Stimulated activated CD4-positive, alpha-beta T cell treated with anti-CD3 and anti-CD28 coated beads, TNF-alpha, amount 100 ng/mL, for 1 hour (primary cell): ENCODE results near the gene TTC12.

Experiments used
- DNase-seq, 3 donors: peaks; one replicate each; pipeline ENCODE4 v3.0.0-alpha.2; 2020; ENCODE audit warnings: low read depth in 3 of 3, low spot score in 1 of 3

The TTC12 gene, protein sequence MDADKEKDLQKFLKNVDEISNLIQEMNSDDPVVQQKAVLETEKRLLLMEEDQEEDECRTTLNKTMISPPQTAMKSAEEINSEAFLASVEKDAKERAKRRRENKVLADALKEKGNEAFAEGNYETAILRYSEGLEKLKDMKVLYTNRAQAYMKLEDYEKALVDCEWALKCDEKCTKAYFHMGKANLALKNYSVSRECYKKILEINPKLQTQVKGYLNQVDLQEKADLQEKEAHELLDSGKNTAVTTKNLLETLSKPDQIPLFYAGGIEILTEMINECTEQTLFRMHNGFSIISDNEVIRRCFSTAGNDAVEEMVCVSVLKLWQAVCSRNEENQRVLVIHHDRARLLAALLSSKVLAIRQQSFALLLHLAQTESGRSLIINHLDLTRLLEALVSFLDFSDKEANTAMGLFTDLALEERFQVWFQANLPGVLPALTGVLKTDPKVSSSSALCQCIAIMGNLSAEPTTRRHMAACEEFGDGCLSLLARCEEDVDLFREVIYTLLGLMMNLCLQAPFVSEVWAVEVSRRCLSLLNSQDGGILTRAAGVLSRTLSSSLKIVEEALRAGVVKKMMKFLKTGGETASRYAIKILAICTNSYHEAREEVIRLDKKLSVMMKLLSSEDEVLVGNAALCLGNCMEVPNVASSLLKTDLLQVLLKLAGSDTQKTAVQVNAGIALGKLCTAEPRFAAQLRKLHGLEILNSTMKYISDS

DNA sequence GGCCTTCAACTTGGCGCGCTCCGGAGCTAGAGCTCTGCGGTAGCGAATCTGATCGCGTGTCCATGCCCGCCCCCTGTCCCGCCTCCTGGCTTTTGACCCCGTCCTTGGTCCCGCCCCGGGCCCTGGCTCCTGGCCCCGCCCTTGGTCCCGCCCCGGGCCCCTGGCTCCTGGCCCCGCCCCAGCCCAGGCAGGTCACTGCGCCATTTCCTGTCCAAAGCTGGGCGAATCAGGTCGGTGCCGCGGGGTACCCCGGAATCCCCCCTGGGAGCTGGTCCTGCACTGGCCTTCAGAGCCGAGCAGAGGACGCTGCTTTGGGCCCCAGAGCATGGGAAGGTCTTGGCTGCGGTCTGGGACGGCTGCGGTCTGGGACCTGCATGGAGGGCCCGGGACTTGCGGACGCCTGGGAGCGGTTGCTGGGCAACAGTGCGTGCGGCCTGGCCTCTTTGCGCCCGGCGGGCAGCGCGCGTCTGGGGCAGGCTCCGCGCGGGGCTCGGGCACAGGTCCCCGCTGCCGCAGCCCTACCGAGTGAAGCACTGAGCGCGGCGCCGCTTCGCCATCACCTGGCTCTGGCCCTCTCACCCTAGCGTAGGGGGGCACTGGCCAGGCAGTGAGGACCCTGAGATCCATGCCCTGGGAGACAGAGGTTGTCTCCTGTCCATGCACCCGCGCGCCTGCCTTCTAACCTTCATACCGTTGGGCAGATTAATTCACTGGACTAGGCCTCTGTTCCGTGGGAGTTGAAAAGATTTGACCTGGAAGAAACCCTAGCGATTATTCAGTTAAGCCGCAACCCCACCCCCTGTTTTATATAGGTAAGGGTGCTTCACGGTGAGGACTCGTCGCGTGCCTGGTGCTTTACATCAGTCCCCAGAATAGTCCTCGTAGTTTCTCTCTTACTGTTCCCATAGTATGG lies at the start of gene TTC12:
TTC12 (plus strand) TSS at position 195 of the 913 bp plus-strand sequence. CDS start 1,675 bp downstream, outside the sequence.
- DNase-seq, result peak; percentile 82 to 94 (median 86)

DNA sequence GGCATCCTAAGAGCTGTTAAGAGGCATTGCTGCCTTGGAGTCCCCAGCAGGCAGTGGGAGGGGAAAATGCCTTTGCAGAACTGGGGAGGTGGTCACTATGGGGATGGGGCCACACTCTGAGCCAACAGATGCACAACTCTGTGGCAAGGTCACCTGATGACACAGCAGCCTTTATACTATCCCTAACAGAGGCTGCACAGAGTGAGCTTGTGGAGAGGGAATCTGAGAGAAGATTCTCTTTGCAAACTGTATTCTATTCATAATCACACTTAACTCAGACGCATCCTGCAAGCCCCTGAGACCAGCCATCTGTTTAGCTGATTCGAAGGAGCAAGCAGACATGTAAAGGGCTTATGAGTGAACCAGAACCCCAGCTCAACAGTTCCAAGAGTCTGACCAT lies 49.0 kb upstream of the TTC12 start:
- DNase-seq, result no peak

GRCh38 chr11:113267493-113267892 lies 46.9 kb upstream of the TTC12 start:
- no peak for DNase-seq

GRCh38 chr11:113269096-113269495 lies 45.3 kb upstream of the TTC12 start:
- no peak for DNase-seq

- no peak for DNase-seq
These were observed 44.7 kb upstream of the TTC12 start for GRCh38 chr11:113269636-113270035.

DNA sequence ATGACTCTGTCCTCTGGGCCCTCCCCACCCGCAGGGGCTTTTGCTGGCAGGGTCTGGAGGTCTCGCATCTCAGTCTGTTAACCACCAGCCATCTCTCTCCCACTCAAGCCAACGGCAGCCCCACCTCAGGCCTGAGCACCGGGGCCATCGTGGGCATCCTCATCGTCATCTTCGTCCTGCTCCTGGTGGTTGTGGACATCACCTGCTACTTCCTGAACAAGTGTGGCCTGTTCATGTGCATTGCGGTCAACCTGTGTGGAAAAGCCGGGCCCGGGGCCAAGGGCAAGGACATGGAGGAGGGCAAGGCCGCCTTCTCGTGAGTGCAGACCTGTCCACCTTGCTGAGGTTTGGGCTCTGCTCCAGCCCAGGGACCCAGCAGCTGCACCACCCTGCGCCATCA lies 44.3 kb upstream of the TTC12 start:
- no peak for DNase-seq

DNA sequence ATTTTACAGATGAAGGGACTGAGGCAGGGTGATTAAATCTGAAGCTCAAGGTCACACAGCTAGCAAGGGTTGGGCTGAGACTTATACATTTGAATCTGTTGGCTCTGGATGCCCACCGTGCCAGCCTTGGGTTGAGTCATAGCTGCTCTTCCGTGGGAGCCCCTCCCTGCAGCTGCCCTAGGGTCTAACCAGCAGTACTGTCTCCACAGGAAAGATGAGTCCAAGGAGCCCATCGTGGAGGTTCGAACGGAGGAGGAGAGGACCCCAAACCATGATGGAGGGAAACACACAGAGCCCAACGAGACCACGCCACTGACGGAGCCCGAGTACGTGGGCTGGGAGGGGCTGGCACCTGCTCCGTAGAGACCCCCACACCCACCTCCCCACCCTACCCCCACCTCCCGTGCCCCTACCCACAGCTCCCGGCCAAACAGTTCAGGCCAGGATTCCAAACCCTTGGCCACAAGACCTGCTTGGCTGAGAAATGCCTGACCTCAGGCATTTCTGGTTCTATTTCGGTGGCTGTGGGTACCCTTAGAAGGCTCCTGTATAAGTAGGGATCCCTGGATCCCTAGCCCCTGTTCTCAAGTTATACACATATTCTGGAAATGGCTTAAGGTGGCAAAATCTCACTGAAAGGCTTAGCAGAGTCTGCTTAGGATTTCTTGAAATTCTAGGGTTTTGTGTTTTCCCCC lies 42.7 kb upstream of the TTC12 start:
- DNase-seq, result no peak

GRCh38 chr11:113272281-113272680 lies 42.1 kb upstream of the TTC12 start:
- DNase-seq, result no peak

DNA sequence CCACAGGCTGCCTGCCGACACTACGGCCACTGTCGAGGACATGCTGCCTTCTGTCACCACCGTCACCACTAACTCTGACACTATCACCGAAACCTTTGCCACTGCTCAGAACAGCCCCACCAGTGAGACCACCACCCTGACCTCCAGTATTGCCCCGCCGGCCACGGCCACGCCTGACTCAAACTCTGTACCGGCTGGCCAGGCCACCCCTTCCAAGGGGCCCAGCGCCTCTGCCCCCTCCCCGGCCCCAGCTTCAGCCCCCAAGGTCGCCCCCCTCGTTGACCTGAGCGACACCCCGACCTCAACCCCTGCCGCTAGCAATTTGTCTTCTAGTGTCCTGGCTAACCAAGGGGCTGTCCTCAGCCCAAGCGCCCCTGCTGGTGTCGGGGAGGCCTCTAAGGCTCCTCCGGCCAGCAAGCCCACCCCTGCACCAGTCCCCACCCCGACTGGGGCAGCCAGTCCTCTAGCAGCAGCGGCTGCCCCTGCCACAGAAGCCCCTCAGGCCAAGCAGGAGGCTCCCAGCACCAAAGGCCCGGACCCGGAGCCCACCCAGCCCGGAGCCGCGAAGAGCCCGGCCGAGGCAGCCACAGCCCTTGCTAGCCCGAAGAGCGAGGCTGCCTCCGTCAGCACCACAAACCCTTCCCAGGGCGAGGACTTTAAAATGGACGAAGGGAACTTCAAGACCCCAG lies 41.3 kb upstream of the TTC12 start:
- no peak for DNase-seq

DNA sequence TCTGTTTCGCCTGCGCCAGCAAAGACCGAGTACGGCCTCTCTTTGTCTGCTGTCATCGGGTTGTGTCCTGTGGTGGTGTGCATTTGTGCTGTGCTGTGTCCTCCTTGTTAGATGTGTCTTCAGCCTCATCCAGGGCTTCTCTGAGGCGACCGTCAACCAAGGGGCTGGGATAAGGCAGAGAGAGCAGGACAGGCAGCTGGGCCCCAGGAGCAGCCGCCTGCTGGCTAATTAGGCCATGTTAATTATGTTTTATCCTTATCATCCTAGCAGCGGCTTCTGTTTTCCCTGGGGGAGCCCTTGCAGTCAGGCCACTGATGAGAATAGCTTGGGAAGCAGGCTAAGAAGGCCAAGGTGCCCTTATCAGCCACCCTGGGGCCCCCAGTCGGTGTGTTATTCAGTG lies 40.7 kb upstream of the TTC12 start:
- DNase-seq, result no peak

DNA sequence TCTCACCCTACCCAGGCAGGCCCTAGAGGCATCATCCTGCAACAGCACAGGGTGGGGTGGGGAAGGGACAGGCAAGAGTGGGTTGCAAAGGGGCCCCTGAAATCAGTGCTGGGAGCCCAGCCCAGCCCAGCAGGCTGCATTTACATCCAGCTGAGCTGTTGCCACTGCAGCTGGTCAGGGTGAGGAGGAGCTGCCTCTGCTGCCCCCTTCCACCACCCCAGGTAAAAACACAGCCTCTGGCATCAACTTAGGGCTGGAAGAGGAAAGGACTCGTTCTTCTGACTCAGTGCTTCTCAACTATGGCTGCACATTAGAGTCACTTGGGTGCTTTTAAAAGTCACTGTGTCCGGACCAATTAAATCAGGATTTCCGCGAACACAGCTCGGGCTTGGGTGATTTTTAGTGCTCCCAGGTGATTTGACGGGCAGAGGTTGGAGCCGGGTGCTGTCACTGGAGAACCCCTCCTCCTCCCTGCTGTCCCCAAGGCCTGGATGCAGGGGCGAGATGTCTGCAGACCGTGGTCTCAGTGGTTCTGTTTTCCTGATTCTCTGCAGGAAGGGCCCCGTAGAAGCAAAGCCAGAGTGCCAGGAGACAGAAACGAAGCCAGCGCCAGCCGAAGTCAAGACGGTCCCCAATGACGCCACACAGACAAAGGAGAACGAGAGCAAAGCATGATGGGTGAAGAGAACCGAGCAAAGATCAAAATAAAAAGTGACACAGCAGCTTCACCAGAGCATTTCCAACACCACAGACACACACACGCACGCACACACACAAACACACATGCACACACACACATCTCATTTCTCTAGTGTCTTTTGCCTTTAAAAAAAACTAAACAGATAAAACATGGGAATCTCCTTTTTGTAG lies 39.4 kb upstream of the TTC12 start:
- no peak for DNase-seq

GRCh38 chr11:113275602-113276001 lies 38.8 kb upstream of the TTC12 start:
- no peak for DNase-seq

DNA sequence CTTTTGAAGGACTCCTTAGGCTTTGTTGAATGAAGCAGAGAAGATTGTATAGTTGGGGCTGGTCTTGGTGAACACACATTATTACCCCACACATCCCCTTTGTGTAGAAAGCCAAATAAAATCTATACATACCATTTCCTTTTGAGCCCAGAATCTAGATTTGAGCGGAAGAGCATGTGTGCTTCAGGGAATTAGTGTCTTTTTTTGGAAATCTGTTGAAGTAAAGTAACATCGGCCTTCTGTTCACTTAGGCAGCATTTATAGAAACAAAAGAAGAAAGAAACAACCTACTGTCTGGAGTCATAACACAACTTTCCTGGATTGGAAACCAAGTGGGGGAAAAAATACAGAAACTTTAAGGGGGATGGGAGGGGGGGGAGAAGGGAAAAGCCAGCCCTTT lies 37.9 kb upstream of the TTC12 start:
- no peak for DNase-seq

DNA sequence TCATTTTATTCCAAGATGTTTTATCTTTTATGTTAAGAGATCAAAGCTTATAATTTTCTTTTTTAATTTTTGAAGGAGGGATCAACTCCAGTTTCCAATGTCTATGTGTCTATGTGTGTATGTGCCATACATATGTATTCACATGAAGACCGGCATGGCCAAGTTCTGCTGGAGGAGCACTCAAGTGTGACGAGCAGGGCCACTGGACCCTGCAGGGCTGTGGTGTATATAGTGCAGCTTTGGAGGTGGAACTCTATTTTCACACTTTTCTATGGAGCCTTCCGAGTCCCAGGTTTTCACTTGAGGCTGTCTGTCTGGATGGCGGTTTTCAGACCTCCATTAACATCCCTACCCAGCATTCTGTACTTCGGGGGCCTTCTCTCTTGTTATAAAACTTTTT lies 36.5 kb upstream of the TTC12 start:
- no peak for DNase-seq

DNA sequence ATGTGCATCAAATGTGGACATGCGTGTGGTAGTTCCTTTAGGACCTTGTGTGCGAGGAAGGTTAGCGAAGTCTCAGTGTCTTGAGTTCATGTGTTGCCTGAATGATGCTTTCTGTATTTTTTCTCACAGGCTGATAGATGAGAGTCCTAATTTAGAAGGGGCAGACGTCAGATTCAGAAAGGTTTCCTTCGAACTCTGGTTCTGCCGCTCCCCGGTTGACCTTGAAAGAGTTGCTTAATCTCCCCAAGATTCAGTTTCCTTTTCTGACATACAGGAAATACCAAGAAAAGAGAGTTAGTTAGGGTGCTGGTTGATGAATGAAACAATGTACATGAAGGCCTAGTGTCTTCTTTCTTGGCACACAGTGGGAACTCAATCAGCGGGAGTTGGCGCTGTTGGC lies 35.9 kb upstream of the TTC12 start:
- DNase-seq, result no peak

DNA sequence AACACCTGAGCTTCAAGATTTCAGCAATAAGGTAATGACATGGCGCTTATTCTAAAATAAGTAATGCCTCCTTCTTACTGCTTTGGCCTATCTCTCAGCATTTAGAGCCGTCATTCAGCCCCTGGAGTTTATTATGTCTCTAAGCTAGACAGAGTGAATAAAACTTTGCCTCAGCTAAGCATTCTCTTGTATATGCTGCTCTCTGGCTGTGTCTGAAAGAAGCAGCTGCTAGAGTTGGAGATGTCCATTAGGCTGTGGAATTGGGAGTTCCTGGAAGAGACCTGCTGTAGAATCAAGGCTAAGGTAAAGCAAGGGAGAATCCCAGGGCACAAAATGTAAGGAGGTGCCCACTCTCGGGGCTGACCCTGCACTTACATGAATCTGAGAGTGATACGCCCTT lies 35.5 kb upstream of the TTC12 start:
- no peak for DNase-seq

DNA sequence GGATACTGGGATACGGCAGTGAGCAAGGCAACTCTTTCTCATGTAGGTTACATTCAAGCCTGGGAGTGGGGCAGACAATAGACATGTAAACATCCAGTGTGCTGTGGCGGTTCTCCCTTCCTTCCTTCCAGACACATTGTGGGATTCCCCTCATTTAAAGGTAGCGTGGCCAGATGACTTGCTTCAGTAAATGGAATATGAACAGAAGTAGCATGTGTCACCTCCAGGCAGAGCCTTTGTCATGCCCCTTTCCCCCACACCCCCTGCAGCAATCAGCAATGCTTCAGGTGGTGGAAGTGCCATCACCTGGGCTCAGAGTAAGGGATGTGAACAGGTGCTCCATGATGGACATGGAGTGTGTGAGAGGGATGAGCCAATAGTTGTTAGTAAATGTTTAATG lies 34.8 kb upstream of the TTC12 start:
- no peak for DNase-seq

GRCh38 chr11:113281052-113281725 lies 33.2 kb upstream of the TTC12 start:
- DNase-seq, result no peak

DNA sequence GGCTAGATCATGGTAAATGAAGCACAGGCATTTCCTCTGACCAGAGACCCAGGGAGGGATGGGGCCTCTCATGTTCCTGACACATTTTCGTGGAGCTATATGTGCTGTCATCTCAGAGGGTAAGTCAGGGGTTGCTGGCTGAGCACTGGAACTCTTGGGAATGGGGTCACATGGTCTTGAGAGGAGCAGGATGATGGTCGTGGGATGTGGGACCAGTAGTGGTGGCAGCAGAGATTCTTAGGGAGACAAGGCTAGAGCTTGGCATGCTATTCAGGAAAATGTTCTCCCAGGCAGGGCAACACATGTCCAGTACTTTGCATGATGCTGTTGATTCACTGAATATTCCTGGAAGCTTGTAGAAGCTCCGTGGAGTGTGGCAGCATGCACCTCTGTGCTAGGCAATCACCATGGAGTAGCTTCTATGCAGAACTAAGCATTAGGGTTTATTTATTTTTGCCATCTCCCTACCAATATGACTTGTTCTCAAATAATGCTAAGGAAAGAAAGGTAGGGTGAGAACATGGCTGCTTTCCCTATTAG lies 31.4 kb upstream of the TTC12 start:
- DNase-seq, result no peak
